Esophagus squamous epithelium (tissue), 5 donors: Measurements from ENCODE around the gene LBP. TPM values are rescaled to one million over a fixed set of nuclear protein-coding genes. Genes with fewer than 3 reads are reported as not detected.
A peak's percentile ranks its signal among the peaks of the same experiment; 100 is the strongest.

Experiments
- DNase-seq: peaks from one replicate; lab custom pipeline; 2025; lab: John Stamatoyannopoulos, UW
- H3K27ac ChIP-seq, 4 donors: fragments of 200-600 bp; sonication (generic); one replicate each; pipeline ENCODE4 v1.5.1; 2016 to 2019; ENCODE audit warnings: mild to moderate bottlenecking in 1 of 4
- H3K27me3 ChIP-seq, 4 donors: fragments of 200-600 bp; sonication (generic); 1 replicate in 3 of 4; 2 replicates in 1 of 4; pipeline versions ENCODE4 v1.5.1 to v1.6.0; 2017 to 2021; ENCODE audit warnings: antibody characterized with exemption in 1 of 4
- H3K36me3 ChIP-seq, 3 donors: fragments of 200-600 bp; sonication (generic); one replicate each; pipeline ENCODE4 v1.5.1; 2016 to 2019
- H3K4me1 ChIP-seq, 3 donors: fragments of 200-600 bp; sonication (generic); one replicate each; pipeline ENCODE4 v1.5.1; 2017 to 2019
- H3K4me3 ChIP-seq, 4 donors: fragments of 200-600 bp; sonication (generic); 1 replicate in 3 of 4; 2 replicates in 1 of 4; pipeline ENCODE4 v1.5.1; 2016 to 2019; ENCODE audit warnings: mild to moderate bottlenecking in 2 of 4, moderate library complexity in 1 of 4
- H3K9me3 ChIP-seq, 3 donors: fragments of 200-600 bp; sonication (generic); one replicate each; pipeline ENCODE4 v1.5.1; 2016 to 2019
- POLR2A ChIP-seq, 4 donors: fragments of 450-650 bp; IDR thresholded peaks; one replicate each; pipeline ENCODE4 v1.6.1; 2017; ENCODE audit warnings: antibody characterized with exemption in 4 of 4, mild to moderate bottlenecking in 4 of 4, moderate library complexity in 3 of 4
- WGBS, 2 donors: methylation state at CpG; one replicate each; pipeline ENCODE4 v1.1.5; 2018; 5-methylcytosine and 5-hydroxymethylcytosine counted together
- intact Hi-C: fragments of 100-400 bp; cut with DNase I; formaldehyde crosslinking; loops from one replicate; pipeline ENCODE4 v1.15.0; 2022
- total RNA-seq, 4 donors: library from RNA; depleted of rRNA; stranded (reverse); fragments of >200 nt; gene quantifications; one replicate each; pipeline ENCODE4 v1.1.0, GENCODE V29; 2016
- TF ChIP-seq, protein P1 (sequence below), 6 experiments: fragments of 450-650 bp in 4 of 6; fragments of 200-600 bp in 2 of 6; sonication (generic) in 2 of 6; IDR thresholded peaks; one replicate each; pipeline ENCODE4 v1.5.1; 2016 to 2019; ENCODE audit warnings: antibody characterized with exemption in 6 of 6, mild to moderate bottlenecking in 4 of 6, moderate library complexity in 4 of 6
- donor health status: DM: yes; HTN: yes; CAD: no.

Gene LBP
- total RNA-seq, 4 donors from 2014 or later, result 0.18 TPM; not detected in 3

DNA sequence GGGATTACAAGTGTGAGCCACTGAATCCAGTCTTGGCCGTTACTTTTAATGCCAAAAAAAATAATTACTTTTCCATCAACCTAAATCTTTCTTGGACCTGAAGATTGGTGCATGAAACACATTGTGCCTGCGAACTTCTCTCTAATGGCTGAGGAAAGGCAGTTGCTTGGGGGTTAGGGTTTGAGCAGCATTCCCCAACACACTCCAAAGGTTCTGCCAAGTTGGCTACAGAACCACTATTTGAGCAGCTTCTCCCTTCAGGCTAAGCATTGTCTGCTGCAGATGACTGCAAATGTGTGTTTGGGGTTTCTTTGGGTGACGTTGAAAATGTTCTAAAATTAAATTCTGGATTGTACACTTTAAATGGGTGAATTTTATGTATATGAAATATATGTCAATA lies 6.3 kb upstream of the LBP start:
- intact Hi-C loops, result no loop called here
- Histone ChIP-seq H3K27me3 (peaks cover 0 to 43% (median 0%) of the 10 kb centered on the region in 4 donors), H3K27ac (no peak overlapping the region), H3K9me3 (peaks cover 0 to 7% (median 6%) of the 10 kb centered on the region in 3 donors), H3K4me1 (peaks cover 0 to 4% (median 0%) of the 10 kb centered on the region in 3 donors), H3K4me3 (no peak overlapping the region), H3K36me3 (no peaks in the 10 kb centered on the region)
- TF ChIP-seq, protein P1, sequence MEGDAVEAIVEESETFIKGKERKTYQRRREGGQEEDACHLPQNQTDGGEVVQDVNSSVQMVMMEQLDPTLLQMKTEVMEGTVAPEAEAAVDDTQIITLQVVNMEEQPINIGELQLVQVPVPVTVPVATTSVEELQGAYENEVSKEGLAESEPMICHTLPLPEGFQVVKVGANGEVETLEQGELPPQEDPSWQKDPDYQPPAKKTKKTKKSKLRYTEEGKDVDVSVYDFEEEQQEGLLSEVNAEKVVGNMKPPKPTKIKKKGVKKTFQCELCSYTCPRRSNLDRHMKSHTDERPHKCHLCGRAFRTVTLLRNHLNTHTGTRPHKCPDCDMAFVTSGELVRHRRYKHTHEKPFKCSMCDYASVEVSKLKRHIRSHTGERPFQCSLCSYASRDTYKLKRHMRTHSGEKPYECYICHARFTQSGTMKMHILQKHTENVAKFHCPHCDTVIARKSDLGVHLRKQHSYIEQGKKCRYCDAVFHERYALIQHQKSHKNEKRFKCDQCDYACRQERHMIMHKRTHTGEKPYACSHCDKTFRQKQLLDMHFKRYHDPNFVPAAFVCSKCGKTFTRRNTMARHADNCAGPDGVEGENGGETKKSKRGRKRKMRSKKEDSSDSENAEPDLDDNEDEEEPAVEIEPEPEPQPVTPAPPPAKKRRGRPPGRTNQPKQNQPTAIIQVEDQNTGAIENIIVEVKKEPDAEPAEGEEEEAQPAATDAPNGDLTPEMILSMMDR (IDR thresholded peaks at IDR 0.05), result no peak
- TF ChIP-seq POLR2A (IDR thresholded peaks at IDR 0.05), result no peak
- no peak for DNase-seq
- WGBS, 2 donors, result 20 to 25% methylated on average over 3 of the region's 3 CpGs

DNA sequence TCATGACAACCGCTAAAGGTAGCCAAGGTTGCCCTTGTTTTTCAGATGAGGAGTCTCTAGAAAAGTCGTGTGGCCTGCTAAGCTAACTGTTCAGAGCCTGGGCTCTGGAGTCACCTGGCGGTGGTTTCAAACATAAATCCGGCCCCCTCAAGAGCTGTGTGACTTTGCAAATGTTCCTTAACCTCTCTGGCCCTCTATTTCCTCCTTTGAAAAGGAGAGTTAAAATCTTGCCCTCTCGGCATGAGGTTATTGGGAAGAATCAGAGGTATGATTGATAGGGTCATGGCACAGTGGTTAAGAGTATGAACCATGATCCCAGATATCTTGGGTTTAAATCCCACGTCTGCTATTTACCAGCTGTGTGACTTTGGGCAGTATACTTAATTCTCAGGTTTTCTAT lies 5.6 kb upstream of the LBP start:
- WGBS, 2 donors, result 79% methylated on average over 6 of the region's 6 CpGs
- Histone ChIP-seq H3K4me1 (peaks cover 0 to 4% (median 0%) of the 10 kb centered on the region in 3 donors), H3K27ac (no peak overlapping the region), H3K27me3 (peaks cover 0 to 36% (median 0%) of the 10 kb centered on the region in 4 donors), H3K36me3 (no peaks in the 10 kb centered on the region), H3K4me3 (no peak overlapping the region), H3K9me3 (peaks cover 0 to 7% (median 6%) of the 10 kb centered on the region in 3 donors)
- TF ChIP-seq, protein P1 (IDR thresholded peaks at IDR 0.05), result no peak
- TF ChIP-seq POLR2A (IDR thresholded peaks at IDR 0.05), result no peak
- intact Hi-C loops, result no loop called here
- DNase-seq, result no peak

DNA sequence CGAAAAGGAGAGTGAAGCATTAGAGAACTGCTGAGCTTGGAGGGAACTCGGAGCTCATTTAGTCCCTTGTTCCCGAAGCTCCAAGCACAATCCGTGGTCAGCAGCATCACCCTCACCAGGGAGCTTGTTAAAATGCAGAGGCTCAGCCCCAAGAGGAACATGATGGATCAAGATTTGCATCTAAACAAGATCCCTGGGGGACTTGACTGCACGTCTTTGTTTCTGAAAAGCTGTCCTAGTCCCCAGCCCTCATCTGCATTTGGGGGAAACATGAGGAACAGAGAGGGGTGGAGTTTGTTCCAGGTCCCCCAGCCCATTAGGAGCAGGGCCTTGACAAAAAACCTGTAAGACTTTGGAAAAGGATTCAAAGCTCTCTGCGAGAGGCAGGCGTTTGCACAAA lies 4.1 kb upstream of the LBP start:
- no peak overlapping the region for H3K27ac ChIP-seq
- no peak overlapping the region for H3K4me3 ChIP-seq
- H3K36me3 ChIP-seq, result no peaks in the 10 kb centered on the region
- peaks cover 0 to 4% (median 0%) of the 10 kb centered on the region in 3 donors for H3K4me1 ChIP-seq
- no peak for DNase-seq
- peaks cover 0 to 28% (median 0%) of the 10 kb centered on the region in 4 donors for H3K27me3 ChIP-seq
- intact Hi-C loops, result no loop called here
- 57 to 61% methylated on average over 6 to 7 of the region's 7 CpGs for WGBS, 2 donors
- TF ChIP-seq, protein P1 (IDR thresholded peaks at IDR 0.05), result no peak
- TF ChIP-seq POLR2A (IDR thresholded peaks at IDR 0.05), result no peak
- peaks cover 0 to 7% (median 6%) of the 10 kb centered on the region in 3 donors for H3K9me3 ChIP-seq

DNA sequence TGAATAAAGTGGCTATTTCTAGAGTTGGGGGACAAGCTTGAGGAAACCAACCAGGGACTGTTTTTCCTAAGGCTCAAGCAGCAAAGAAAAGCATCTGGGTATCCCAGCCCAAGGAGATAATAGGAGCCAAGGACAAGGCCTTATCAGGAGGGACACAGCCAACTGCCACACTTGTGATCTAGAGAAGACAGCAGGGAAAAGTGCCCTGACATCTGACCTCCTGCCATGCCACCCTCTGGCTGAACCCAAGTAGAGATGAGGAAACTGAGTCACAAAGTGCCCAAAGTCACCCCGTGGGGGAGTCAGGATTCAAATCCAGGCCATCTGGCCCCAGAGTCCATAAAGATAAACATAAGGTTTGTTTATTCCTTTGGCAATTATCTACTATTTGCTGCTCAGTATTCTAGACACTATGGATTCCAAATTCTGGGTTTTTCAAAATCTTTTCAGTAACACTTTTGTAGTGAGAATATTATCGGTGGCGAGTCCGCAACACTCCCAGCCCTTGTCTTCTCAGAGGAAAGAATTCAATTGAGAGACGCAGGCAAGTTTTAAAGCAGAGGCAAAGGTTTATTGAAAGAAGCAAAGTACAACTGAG lies 3.5 kb upstream of the LBP start:
- H3K9me3 ChIP-seq, result peaks cover 0 to 4% (median 4%) of the 10 kb centered on the region in 3 donors
- no peak for DNase-seq
- intact Hi-C loops, result no loop called here
- H3K27ac ChIP-seq, result no peak overlapping the region
- peak overlapping the region in 1 of 4 donors; percentile 34 for H3K4me3 ChIP-seq
- H3K4me1 ChIP-seq, result peaks cover 0 to 4% (median 0%) of the 10 kb centered on the region in 3 donors
- TF ChIP-seq, protein P1 (IDR thresholded peaks at IDR 0.05), result no peak
- no peak for TF ChIP-seq POLR2A (IDR thresholded peaks at IDR 0.05)
- WGBS, 2 donors, result 66 to 75% methylated on average over 5 of the region's 5 CpGs
- H3K27me3 ChIP-seq, result peaks cover 0 to 25% (median 0%) of the 10 kb centered on the region in 4 donors
- no peaks in the 10 kb centered on the region for H3K36me3 ChIP-seq

DNA sequence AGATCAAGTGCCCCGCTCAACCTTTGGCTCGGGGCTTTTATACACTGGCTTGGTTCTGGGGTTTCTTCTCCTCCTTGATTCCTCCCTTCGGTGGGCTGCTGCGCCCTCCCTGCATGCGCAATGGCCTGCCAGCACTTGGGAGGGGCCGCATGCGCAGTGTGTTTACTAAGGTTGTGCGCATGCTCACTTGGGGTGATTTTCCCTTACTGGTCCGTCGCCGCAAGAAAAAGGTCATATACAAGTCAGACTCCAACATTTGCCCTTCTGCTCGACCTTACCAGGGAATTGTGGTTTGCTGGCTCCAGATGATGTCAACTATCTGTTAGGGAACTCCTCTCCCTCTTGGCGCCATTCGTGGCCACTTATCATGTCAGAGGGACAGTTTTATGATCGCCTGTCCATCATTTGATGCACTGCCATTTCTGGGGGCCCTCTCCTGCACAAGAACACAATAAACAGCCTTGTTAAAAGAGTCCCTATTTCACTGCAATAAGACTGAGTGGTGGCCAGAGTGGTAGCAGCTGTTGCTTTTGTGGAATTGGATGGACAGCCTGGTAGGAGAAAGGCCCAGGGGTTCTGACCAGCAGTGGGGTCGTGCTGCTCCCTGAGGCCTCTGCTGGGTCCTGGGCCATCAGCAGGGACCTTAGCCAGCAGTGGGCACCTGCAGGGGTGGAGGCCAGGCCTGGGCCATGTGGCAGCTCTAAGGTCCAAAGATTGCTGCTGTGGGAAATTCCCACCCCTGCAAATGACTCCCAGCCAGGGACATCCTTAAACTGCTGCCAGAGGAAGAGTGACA lies 2.8 kb upstream of the LBP start:
- intact Hi-C loops, result no loop called here
- peaks cover 0 to 4% (median 0%) of the 10 kb centered on the region in 3 donors for H3K4me1 ChIP-seq
- no peaks in the 10 kb centered on the region for H3K36me3 ChIP-seq
- H3K4me3 ChIP-seq, result peak overlapping the region in 1 of 4 donors; percentile 34
- 63 to 75% methylated on average over 10 to 14 of the region's 16 CpGs for WGBS, 2 donors
- H3K27ac ChIP-seq, result no peak overlapping the region
- H3K9me3 ChIP-seq, result no peaks in the 10 kb centered on the region
- H3K27me3 ChIP-seq, result peaks cover 0 to 19% (median 0%) of the 10 kb centered on the region in 4 donors
- DNase-seq, result no peak
- TF ChIP-seq POLR2A (IDR thresholded peaks at IDR 0.05), result no peak
- TF ChIP-seq, protein P1 (IDR thresholded peaks at IDR 0.05), result no peak
